HepG2 (cell line): ENCODE measurements around the gene UBP1. TPM values are rescaled to one million over a fixed set of nuclear protein-coding genes. Genes with fewer than 3 reads are reported as not detected.

Experiments used
- GATAD2A ChIP-seq: IDR thresholded peaks from 2 replicates; pipeline ENCODE4 v1.6.1; 2016
- HNRNPH1 ChIP-seq: fragments of 200-400 bp; formaldehyde crosslinking; optimal IDR thresholded peaks from 2 replicates; pipeline ENCODE3; 2017; ENCODE audit warnings: mild to moderate bottlenecking, low read depth, low read length
- HOXA3 ChIP-seq: sonication (generic); formaldehyde crosslinking; IDR thresholded peaks from 2 replicates; pipeline ENCODE4 v1.5.0; 2020; ENCODE audit warnings: missing genetic modification reagents
- PATZ1 ChIP-seq: sonication (generic); formaldehyde crosslinking; IDR thresholded peaks from 2 replicates; pipeline ENCODE4 v1.4.0; 2020; ENCODE audit warnings: missing genetic modification reagents
- POLR2G ChIP-seq: fragments of 200-400 bp; formaldehyde crosslinking; IDR thresholded peaks from 2 replicates; pipeline ENCODE4 v1.6.1; 2018; ENCODE audit warnings: mild to moderate bottlenecking, low read depth, low read length, moderate library complexity
- RBFOX2 ChIP-seq: fragments of 200-400 bp; formaldehyde crosslinking; IDR thresholded peaks from 2 replicates; pipeline ENCODE4 v1.6.1; 2017; ENCODE audit warnings: low read depth, mild to moderate bottlenecking, low read length
- SOX6 ChIP-seq, 2 experiments: fragments of 450-650 bp in 1 of 2; sonication (generic) in 1 of 2; formaldehyde crosslinking in 1 of 2; IDR thresholded peaks; 2 replicates each; pipeline versions ENCODE4 v1.4.0 to v1.6.1; 2017 to 2020; ENCODE audit warnings: antibody characterized with exemption in 1 of 2, mild to moderate bottlenecking in 1 of 2, missing genetic modification reagents in 1 of 2
- SRY ChIP-seq: sonication (generic); formaldehyde crosslinking; IDR thresholded peaks from 2 replicates; pipeline ENCODE4 v1.8.0; 2022; ENCODE audit warnings: mild to moderate bottlenecking, missing genetic modification reagents
- ZNF225 ChIP-seq: sonication (generic); formaldehyde crosslinking; IDR thresholded peaks from 2 replicates; pipeline ENCODE4 v1.4.0; 2020; ENCODE audit warnings: mild to moderate bottlenecking, missing genetic modification reagents
- ZNF264 ChIP-seq: sonication (generic); formaldehyde crosslinking; IDR thresholded peaks from 2 replicates; pipeline ENCODE4 v1.4.0; 2020; ENCODE audit warnings: missing genetic modification reagents
- ZNF333 ChIP-seq: sonication (generic); formaldehyde crosslinking; IDR thresholded peaks from 2 replicates; pipeline ENCODE4 v1.4.0; 2020; ENCODE audit warnings: mild to moderate bottlenecking, missing genetic modification reagents, borderline replicate concordance
- ZNF446 ChIP-seq: sonication (generic); formaldehyde crosslinking; IDR thresholded peaks from 2 replicates; pipeline ENCODE4 v1.5.0; 2020; ENCODE audit warnings: mild to moderate bottlenecking, missing genetic modification reagents
- ZSCAN21 ChIP-seq: sonication (generic); formaldehyde crosslinking; IDR thresholded peaks from 2 replicates; pipeline ENCODE4 v1.8.0; 2022; ENCODE audit warnings: mild to moderate bottlenecking, missing genetic modification reagents, moderate library complexity, borderline replicate concordance
- polyA plus RNA-seq, 8 experiments: library from polyadenylated mRNA; depleted of rRNA in 3 of 8; stranded (reverse) in 7 of 8; unstranded in 1 of 8; fragments of >200 nt; fragmentation: Illumina TruSeq in 4 of 8; extraction: Trizol in 4 of 8; gene quantifications; 2 replicates each; pipeline versions ENCODE4 v1.2.1 to v1.2.3, GENCODE V29; 2011 to 2016; ENCODE audit warnings: low read depth in 4 of 8, missing spikeins in 1 of 8, mixed read lengths in 1 of 8; ENCODE audit not compliant: insufficient read depth in 1 of 8
- total RNA-seq, 5 experiments: library from RNA; depleted of rRNA; stranded (reverse); fragments of >200 nt; fragmentation: Illumina TruSeq; extraction: Trizol; gene quantifications; 2 replicates each; pipeline ENCODE4 v1.2.3, GENCODE V29; 2016; ENCODE audit warnings: low read depth in 1 of 5
- TF ChIP-seq, protein P1 (sequence below): sonication (generic); formaldehyde crosslinking; IDR thresholded peaks from 2 replicates; pipeline ENCODE4 v1.9.0; 2021; ENCODE audit warnings: mild to moderate bottlenecking, missing genetic modification reagents
- TF ChIP-seq, protein P2 (sequence below): sonication (generic); formaldehyde crosslinking; IDR thresholded peaks from 2 replicates; pipeline ENCODE4 v1.8.1; 2023; ENCODE audit warnings: mild to moderate bottlenecking, missing genetic modification reagents
- TF ChIP-seq, protein P3 (sequence below): sonication (generic); formaldehyde crosslinking; IDR thresholded peaks from 2 replicates; pipeline ENCODE4 v1.4.0; 2020; ENCODE audit warnings: missing genetic modification reagents

UBP1 gene
- total and polyA plus RNA-seq, 2 of the 13 experiments (the other 11 are each of a cell fraction or from before 2014, with no cell fraction given): 48.3 to 79.9 TPM

GRCh38 chr3:33439546-33440327 is 468 bp downstream of the UBP1 start (continued):
- TF ChIP-seq, protein P1, sequence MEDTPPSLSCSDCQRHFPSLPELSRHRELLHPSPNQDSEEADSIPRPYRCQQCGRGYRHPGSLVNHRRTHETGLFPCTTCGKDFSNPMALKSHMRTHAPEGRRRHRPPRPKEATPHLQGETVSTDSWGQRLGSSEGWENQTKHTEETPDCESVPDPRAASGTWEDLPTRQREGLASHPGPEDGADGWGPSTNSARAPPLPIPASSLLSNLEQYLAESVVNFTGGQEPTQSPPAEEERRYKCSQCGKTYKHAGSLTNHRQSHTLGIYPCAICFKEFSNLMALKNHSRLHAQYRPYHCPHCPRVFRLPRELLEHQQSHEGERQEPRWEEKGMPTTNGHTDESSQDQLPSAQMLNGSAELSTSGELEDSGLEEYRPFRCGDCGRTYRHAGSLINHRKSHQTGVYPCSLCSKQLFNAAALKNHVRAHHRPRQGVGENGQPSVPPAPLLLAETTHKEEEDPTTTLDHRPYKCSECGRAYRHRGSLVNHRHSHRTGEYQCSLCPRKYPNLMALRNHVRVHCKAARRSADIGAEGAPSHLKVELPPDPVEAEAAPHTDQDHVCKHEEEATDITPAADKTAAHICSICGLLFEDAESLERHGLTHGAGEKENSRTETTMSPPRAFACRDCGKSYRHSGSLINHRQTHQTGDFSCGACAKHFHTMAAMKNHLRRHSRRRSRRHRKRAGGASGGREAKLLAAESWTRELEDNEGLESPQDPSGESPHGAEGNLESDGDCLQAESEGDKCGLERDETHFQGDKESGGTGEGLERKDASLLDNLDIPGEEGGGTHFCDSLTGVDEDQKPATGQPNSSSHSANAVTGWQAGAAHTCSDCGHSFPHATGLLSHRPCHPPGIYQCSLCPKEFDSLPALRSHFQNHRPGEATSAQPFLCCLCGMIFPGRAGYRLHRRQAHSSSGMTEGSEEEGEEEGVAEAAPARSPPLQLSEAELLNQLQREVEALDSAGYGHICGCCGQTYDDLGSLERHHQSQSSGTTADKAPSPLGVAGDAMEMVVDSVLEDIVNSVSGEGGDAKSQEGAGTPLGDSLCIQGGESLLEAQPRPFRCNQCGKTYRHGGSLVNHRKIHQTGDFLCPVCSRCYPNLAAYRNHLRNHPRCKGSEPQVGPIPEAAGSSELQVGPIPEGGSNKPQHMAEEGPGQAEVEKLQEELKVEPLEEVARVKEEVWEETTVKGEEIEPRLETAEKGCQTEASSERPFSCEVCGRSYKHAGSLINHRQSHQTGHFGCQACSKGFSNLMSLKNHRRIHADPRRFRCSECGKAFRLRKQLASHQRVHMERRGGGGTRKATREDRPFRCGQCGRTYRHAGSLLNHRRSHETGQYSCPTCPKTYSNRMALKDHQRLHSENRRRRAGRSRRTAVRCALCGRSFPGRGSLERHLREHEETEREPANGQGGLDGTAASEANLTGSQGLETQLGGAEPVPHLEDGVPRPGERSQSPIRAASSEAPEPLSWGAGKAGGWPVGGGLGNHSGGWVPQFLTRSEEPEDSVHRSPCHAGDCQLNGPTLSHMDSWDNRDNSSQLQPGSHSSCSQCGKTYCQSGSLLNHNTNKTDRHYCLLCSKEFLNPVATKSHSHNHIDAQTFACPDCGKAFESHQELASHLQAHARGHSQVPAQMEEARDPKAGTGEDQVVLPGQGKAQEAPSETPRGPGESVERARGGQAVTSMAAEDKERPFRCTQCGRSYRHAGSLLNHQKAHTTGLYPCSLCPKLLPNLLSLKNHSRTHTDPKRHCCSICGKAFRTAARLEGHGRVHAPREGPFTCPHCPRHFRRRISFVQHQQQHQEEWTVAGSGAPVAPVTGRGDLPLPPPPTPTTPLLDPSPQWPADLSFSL (CRISPR knock-in tag): no peak
- TF ChIP-seq HOXA3 (CRISPR knock-in tag): peak; percentile 48
- TF ChIP-seq, protein P2, sequence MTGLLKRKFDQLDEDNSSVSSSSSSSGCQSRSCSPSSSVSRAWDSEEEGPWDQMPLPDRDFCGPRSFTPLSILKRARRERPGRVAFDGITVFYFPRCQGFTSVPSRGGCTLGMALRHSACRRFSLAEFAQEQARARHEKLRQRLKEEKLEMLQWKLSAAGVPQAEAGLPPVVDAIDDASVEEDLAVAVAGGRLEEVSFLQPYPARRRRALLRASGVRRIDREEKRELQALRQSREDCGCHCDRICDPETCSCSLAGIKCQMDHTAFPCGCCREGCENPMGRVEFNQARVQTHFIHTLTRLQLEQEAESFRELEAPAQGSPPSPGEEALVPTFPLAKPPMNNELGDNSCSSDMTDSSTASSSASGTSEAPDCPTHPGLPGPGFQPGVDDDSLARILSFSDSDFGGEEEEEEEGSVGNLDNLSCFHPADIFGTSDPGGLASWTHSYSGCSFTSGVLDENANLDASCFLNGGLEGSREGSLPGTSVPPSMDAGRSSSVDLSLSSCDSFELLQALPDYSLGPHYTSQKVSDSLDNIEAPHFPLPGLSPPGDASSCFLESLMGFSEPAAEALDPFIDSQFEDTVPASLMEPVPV (CRISPR knock-in tag): no peak
- TF ChIP-seq SOX6 (IDR thresholded peaks at IDR 0.05): no peak
- no peak for TF ChIP-seq SOX6 (CRISPR knock-in tag; IDR thresholded peaks at IDR 0.05)
- peak; percentile 71; the same call in 1 of the 2 replicates for TF ChIP-seq ZSCAN21 (CRISPR knock-in tag)
- 0 out of 2 replicates have a peak, but pooled peaks have one; percentile 41 for TF ChIP-seq SRY
- TF ChIP-seq ZNF333: 0 out of 2 replicates have a peak, but pooled peaks have one; percentile 81
- peak; percentile 39; the same call in 1 of the 2 replicates for TF ChIP-seq POLR2G
- TF ChIP-seq HNRNPH1: no peak
- no peak for TF ChIP-seq ZNF446 (CRISPR knock-in tag)
- 0 out of 2 replicates have a peak, but pooled peaks have one; percentile 33 for TF ChIP-seq GATAD2A (CRISPR knock-in tag)
- TF ChIP-seq ZNF264 (CRISPR knock-in tag): no peak
- TF ChIP-seq, protein P3, sequence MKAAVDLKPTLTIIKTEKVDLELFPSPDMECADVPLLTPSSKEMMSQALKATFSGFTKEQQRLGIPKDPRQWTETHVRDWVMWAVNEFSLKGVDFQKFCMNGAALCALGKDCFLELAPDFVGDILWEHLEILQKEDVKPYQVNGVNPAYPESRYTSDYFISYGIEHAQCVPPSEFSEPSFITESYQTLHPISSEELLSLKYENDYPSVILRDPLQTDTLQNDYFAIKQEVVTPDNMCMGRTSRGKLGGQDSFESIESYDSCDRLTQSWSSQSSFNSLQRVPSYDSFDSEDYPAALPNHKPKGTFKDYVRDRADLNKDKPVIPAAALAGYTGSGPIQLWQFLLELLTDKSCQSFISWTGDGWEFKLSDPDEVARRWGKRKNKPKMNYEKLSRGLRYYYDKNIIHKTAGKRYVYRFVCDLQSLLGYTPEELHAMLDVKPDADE: no peak
- TF ChIP-seq PATZ1 (CRISPR knock-in tag): peak; percentile 52; the same call in 1 of the 2 replicates
- TF ChIP-seq RBFOX2: peak; percentile 82
- TF ChIP-seq ZNF225: 0 out of 2 replicates have a peak, but pooled peaks have one; percentile 45
